Measurements from ENCODE around the gene SMIM27. TPM values are rescaled to one million over a fixed set of nuclear protein-coding genes. Genes with fewer than 3 reads are reported as not detected.

Gene SMIM27
- total RNA-seq, 2 donors from 2014 or later: 14.0 to 18.4 TPM

GRCh38 chr9:32550562-32551275 is 1.4 kb upstream of the SMIM27 start:
- Mint-ChIP-seq H3K9me3 (no peaks in the 10 kb centered on the region), H3K4me3 (peak overlapping the region; percentile 91), H3K27me3 (ENCODE audit: insufficient read depth) (no peaks in the 10 kb centered on the region), H3K4me1 (peaks cover 7% of the 10 kb centered on the region), H3K36me3 (ENCODE audit: low read depth) (peaks cover 36% of the 10 kb centered on the region), H3K27ac (peak overlapping the region; percentile 97)
- peak overlapping the region; percentile 89 for H3K9ac ChIP-seq (ENCODE audit: extremely low read depth, low read length, poor library complexity, severe bottlenecking)
- 0% methylated on average over 13 to 75 of the region's 75 CpGs for WGBS, 2 experiments (ENCODE audit: insufficient coverage in 1 of 2, insufficient read length in 1 of 2)
- H3K4me1 ChIP-seq (ENCODE audit: control insufficient read depth, insufficient read depth, low read length): no peaks in the 10 kb centered on the region
- H3K27ac ChIP-seq (ENCODE audit: low read depth, low read length): peak overlapping the region; percentile 89
- H3K9me3 ChIP-seq (ENCODE audit: control insufficient read depth, low read length): peaks cover 5% of the 10 kb centered on the region
- peak; percentile 99 for DNase-seq
- TF ChIP-seq CTCF (conservative IDR thresholded peaks at IDR 0.05): no peak
- peaks cover 37% of the 10 kb centered on the region for H3K36me3 ChIP-seq (ENCODE audit: control insufficient read depth, insufficient read depth, low read length)
- no peaks in the 10 kb centered on the region for H3K27me3 ChIP-seq (ENCODE audit: control insufficient read depth, insufficient read depth, low read length, poor library complexity, severe bottlenecking)
- peak overlapping the region; percentile 91 for H3K4me3 ChIP-seq (ENCODE audit: low read length)

GRCh38 chr9:32551276-32552051 is 663 bp upstream of the SMIM27 start:
- Histone ChIP-seq H3K27me3 (ENCODE audit: control insufficient read depth, insufficient read depth, low read length, poor library complexity, severe bottlenecking) (no peaks in the 10 kb centered on the region), H3K4me3 (ENCODE audit: low read length) (peak overlapping the region; percentile 91), H3K36me3 (ENCODE audit: control insufficient read depth, insufficient read depth, low read length) (peaks cover 34% of the 10 kb centered on the region), H3K9ac (ENCODE audit: extremely low read depth, low read length, poor library complexity, severe bottlenecking) (peak overlapping the region; percentile 89), H3K4me1 (ENCODE audit: control insufficient read depth, insufficient read depth, low read length) (no peaks in the 10 kb centered on the region), H3K27ac (ENCODE audit: low read depth, low read length) (peak overlapping the region; percentile 67), H3K9me3 (ENCODE audit: control insufficient read depth, low read length) (peaks cover 5% of the 10 kb centered on the region)
- peak overlapping the region; percentile 91 for H3K4me3 Mint-ChIP-seq
- H3K9me3 Mint-ChIP-seq: no peaks in the 10 kb centered on the region
- peaks cover 32% of the 10 kb centered on the region for H3K36me3 Mint-ChIP-seq (ENCODE audit: low read depth)
- no peaks in the 10 kb centered on the region for H3K27me3 Mint-ChIP-seq (ENCODE audit: insufficient read depth)
- TF ChIP-seq CTCF (conservative IDR thresholded peaks at IDR 0.05): no peak
- H3K4me1 Mint-ChIP-seq: peaks cover 7% of the 10 kb centered on the region
- H3K27ac Mint-ChIP-seq: peak overlapping the region; percentile 97
- 0 to 1% methylated on average over 25 to 36 of the region's 36 CpGs for WGBS, 2 experiments (ENCODE audit: insufficient coverage in 1 of 2, insufficient read length in 1 of 2)
- DNase-seq: no peak

GRCh38 chr9:32554107-32554506 is 2.0 kb downstream of the SMIM27 start:
- no peaks in the 10 kb centered on the region for H3K9me3 ChIP-seq (ENCODE audit: control insufficient read depth, low read length)
- H3K27ac ChIP-seq (ENCODE audit: low read depth, low read length): no peak overlapping the region
- no peak overlapping the region for H3K4me3 ChIP-seq (ENCODE audit: low read length)
- WGBS, 2 experiments (ENCODE audit: insufficient coverage in 1 of 2, insufficient read length in 1 of 2): 86 to 92% methylated on average over 1 to 2 of the region's 2 CpGs
- no peak overlapping the region for H3K9ac ChIP-seq (ENCODE audit: extremely low read depth, low read length, poor library complexity, severe bottlenecking)
- Mint-ChIP-seq H3K27ac (no peak overlapping the region), H3K4me1 (peaks cover 7% of the 10 kb centered on the region), H3K9me3 (no peaks in the 10 kb centered on the region), H3K27me3 (ENCODE audit: insufficient read depth) (no peaks in the 10 kb centered on the region), H3K36me3 (ENCODE audit: low read depth) (peaks cover 15% of the 10 kb centered on the region), H3K4me3 (no peak overlapping the region)
- TF ChIP-seq CTCF (conservative IDR thresholded peaks at IDR 0.05): no peak
- DNase-seq: no peak
- no peaks in the 10 kb centered on the region for H3K27me3 ChIP-seq (ENCODE audit: control insufficient read depth, insufficient read depth, low read length, poor library complexity, severe bottlenecking)
- H3K4me1 ChIP-seq (ENCODE audit: control insufficient read depth, insufficient read depth, low read length): no peaks in the 10 kb centered on the region
- peaks cover 16% of the 10 kb centered on the region for H3K36me3 ChIP-seq (ENCODE audit: control insufficient read depth, insufficient read depth, low read length)
